ENCODE measurements around the gene KANK2. TPM values are rescaled to one million over a fixed set of nuclear protein-coding genes. Genes with fewer than 3 reads are reported as not detected.

The KANK2 gene
- total RNA-seq, 1 experiment from 2014 or later, result 17.6 TPM

DNA sequence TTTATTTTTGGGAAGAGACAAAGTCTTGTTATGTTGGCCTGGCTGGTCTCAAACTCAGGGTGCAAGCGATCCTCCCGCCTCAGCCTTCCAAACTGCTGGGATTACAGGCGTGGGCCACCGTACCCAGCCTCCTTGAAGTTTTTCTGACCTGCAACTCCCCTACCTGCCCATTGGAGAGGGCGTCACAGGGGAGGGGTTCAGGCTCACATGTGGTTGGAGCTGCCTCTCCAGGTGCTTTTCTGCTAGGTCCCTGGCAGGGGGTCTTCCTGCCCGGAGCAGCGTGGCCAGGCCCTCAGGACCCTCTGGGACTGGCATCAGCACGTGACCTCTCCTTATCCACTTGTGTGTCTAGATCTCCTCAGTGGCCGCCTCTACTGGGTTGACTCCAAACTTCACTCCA is 80.8 kb downstream of the KANK2 start:
- no peaks in the 10 kb centered on the region for H3K9me3 ChIP-seq
- H3K4me1 ChIP-seq, result no peaks in the 10 kb centered on the region
- H3K9me3 Mint-ChIP-seq (ENCODE audit: unreplicated experiment), result no peaks in the 10 kb centered on the region
- no peak overlapping the region for H3K27ac Mint-ChIP-seq (ENCODE audit: unreplicated experiment)
- ChIA-PET POLR2A (no interaction called here), CTCF (no interaction called here)
- DNase-seq, result no peak
- no TSS peak for BruUV-seq (replicated peaks)
- H3K27me3 Mint-ChIP-seq (ENCODE audit: insufficient read depth, unreplicated experiment), result no peaks in the 10 kb centered on the region
- intact Hi-C loops (cut with micrococcal nuclease; ENCODE audit: unreplicated experiment), result no loop called here
- peaks cover 100% of the 10 kb centered on the region for H3K36me3 Mint-ChIP-seq (ENCODE audit: insufficient read depth, unreplicated experiment)
- no peaks in the 10 kb centered on the region for H3K4me1 Mint-ChIP-seq (ENCODE audit: low read depth, unreplicated experiment)
- TF ChIP-seq, protein P1, sequence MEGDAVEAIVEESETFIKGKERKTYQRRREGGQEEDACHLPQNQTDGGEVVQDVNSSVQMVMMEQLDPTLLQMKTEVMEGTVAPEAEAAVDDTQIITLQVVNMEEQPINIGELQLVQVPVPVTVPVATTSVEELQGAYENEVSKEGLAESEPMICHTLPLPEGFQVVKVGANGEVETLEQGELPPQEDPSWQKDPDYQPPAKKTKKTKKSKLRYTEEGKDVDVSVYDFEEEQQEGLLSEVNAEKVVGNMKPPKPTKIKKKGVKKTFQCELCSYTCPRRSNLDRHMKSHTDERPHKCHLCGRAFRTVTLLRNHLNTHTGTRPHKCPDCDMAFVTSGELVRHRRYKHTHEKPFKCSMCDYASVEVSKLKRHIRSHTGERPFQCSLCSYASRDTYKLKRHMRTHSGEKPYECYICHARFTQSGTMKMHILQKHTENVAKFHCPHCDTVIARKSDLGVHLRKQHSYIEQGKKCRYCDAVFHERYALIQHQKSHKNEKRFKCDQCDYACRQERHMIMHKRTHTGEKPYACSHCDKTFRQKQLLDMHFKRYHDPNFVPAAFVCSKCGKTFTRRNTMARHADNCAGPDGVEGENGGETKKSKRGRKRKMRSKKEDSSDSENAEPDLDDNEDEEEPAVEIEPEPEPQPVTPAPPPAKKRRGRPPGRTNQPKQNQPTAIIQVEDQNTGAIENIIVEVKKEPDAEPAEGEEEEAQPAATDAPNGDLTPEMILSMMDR (IDR thresholded peaks at IDR 0.05; ENCODE audit: insufficient read depth in 1 of 2, low read depth in 1 of 2, low read length in 1 of 2, severe bottlenecking in 1 of 2, unreplicated experiment in 1 of 2), result no peak
- no peak overlapping the region for H3K4me3 ChIP-seq (ENCODE audit: low read depth, low read length)
- no peak overlapping the region for H3K4me3 Mint-ChIP-seq (ENCODE audit: unreplicated experiment)
- peaks cover 11% of the 10 kb centered on the region for H3K36me3 ChIP-seq (ENCODE audit: control insufficient read depth, insufficient read depth, low read length)
- H3K27me3 ChIP-seq (replicated peaks; ENCODE audit: control insufficient read depth, insufficient read depth, low read length), result no peaks in the 10 kb centered on the region

DNA sequence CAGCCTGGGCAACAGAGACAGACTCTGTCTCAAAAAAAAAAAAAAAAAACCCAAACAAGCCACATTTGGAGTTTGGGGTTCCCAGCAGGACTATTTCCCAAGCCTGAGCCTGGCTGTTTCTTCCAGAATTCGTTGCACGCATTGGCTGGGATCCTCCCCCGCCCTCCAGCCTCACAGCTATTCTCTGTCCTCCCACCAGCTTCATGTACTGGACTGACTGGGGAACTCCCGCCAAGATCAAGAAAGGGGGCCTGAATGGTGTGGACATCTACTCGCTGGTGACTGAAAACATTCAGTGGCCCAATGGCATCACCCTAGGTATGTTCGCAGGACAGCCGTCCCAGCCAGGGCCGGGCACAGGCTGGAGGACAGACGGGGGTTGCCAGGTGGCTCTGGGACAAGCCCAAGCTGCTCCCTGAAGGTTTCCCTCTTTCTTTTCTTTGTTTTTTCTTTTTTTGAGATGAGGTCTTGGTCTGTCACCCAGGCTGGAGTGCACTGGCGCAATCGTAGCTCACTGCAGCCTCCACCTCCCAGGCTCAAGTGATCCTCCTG is 81.4 kb downstream of the KANK2 start:
- no peaks in the 10 kb centered on the region for H3K27me3 ChIP-seq (replicated peaks; ENCODE audit: control insufficient read depth, insufficient read depth, low read length)
- no peak for DNase-seq
- H3K27me3 Mint-ChIP-seq (ENCODE audit: insufficient read depth, unreplicated experiment), result no peaks in the 10 kb centered on the region
- H3K4me1 Mint-ChIP-seq (ENCODE audit: low read depth, unreplicated experiment), result no peaks in the 10 kb centered on the region
- no peak overlapping the region for H3K27ac Mint-ChIP-seq (ENCODE audit: unreplicated experiment)
- ChIA-PET POLR2A (no interaction called here), CTCF (no interaction called here)
- peaks cover 100% of the 10 kb centered on the region for H3K36me3 Mint-ChIP-seq (ENCODE audit: insufficient read depth, unreplicated experiment)
- no peaks in the 10 kb centered on the region for H3K4me1 ChIP-seq
- TF ChIP-seq, protein P1 (IDR thresholded peaks at IDR 0.05; ENCODE audit: insufficient read depth in 1 of 2, low read depth in 1 of 2, low read length in 1 of 2, severe bottlenecking in 1 of 2, unreplicated experiment in 1 of 2), result no peak
- intact Hi-C loops (cut with micrococcal nuclease; ENCODE audit: unreplicated experiment), result no loop called here
- H3K36me3 ChIP-seq (ENCODE audit: control insufficient read depth, insufficient read depth, low read length), result peaks cover 14% of the 10 kb centered on the region
- no peaks in the 10 kb centered on the region for H3K9me3 ChIP-seq
- no peaks in the 10 kb centered on the region for H3K9me3 Mint-ChIP-seq (ENCODE audit: unreplicated experiment)
- H3K4me3 Mint-ChIP-seq (ENCODE audit: unreplicated experiment), result no peak overlapping the region
- no TSS peak for BruUV-seq (replicated peaks)
- H3K4me3 ChIP-seq (ENCODE audit: low read depth, low read length), result no peak overlapping the region

DNA sequence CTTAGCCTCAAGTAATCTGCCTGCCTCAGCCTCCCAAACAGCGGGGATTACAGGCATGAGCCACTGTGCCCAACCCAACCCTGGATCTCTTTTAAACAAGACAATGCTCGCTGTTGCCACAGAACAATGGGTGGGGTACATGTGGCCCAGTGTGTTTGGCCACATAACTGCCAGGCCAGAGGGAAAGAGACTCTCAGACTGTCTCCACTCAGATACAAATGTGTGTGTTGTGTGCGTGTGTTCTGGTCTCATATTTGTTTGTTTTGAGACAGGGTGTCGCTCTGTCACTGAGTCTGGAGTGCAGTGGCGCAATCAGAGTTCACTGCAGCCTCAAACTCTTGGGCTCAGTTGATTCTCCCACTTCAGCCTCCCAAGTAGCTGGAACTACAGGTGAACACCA is 82.3 kb downstream of the KANK2 start:
- Mint-ChIP-seq H3K36me3 (ENCODE audit: insufficient read depth, unreplicated experiment) (peaks cover 100% of the 10 kb centered on the region), H3K9me3 (ENCODE audit: unreplicated experiment) (no peaks in the 10 kb centered on the region), H3K27me3 (ENCODE audit: insufficient read depth, unreplicated experiment) (no peaks in the 10 kb centered on the region), H3K4me3 (ENCODE audit: unreplicated experiment) (no peak overlapping the region), H3K27ac (ENCODE audit: unreplicated experiment) (no peak overlapping the region), H3K4me1 (ENCODE audit: low read depth, unreplicated experiment) (no peaks in the 10 kb centered on the region)
- ChIA-PET POLR2A (no interaction called here), CTCF (no interaction called here)
- intact Hi-C loops (cut with micrococcal nuclease; ENCODE audit: unreplicated experiment), result no loop called here
- no peaks in the 10 kb centered on the region for H3K27me3 ChIP-seq (replicated peaks; ENCODE audit: control insufficient read depth, insufficient read depth, low read length)
- H3K4me1 ChIP-seq, result no peaks in the 10 kb centered on the region
- DNase-seq, result no peak
- no TSS peak for BruUV-seq (replicated peaks)
- H3K36me3 ChIP-seq (ENCODE audit: control insufficient read depth, insufficient read depth, low read length), result peaks cover 14% of the 10 kb centered on the region
- TF ChIP-seq, protein P1 (IDR thresholded peaks at IDR 0.05; ENCODE audit: insufficient read depth in 1 of 2, low read depth in 1 of 2, low read length in 1 of 2, severe bottlenecking in 1 of 2, unreplicated experiment in 1 of 2), result no peak
- H3K9me3 ChIP-seq, result no peaks in the 10 kb centered on the region
- no peak overlapping the region for H3K4me3 ChIP-seq (ENCODE audit: low read depth, low read length)

Other genes with a start within 250 kb of the KANK2 start
- 171 and 180 TPM in 2 replicates for gene SMARCA4, start 236.5 kb downstream of the KANK2 start, total RNA-seq (2022)
- 68.9 and 83.4 TPM in 2 replicates for gene LDLR, start 108.1 kb downstream of the KANK2 start, total RNA-seq (2022)
- gene SPC24, start 41.8 kb downstream of the KANK2 start, total RNA-seq (2022), result 35.7 and 44.8 TPM in 2 replicates
- not detected in 2 replicates for gene ANGPTL8, start 42.1 kb upstream of the KANK2 start, total RNA-seq (2022)
- 84.1 and 94.3 TPM in 2 replicates for gene DOCK6, start 65.0 kb upstream of the KANK2 start, total RNA-seq (2022)
- not detected in 2 replicates for gene TSPAN16, start 98.6 kb upstream of the KANK2 start, total RNA-seq (2022)
- gene RAB3D, start 142.1 kb upstream of the KANK2 start, total RNA-seq (2022), result 28.0 and 35.2 TPM in 2 replicates
- 68.3 and 76.1 TPM in 2 replicates for gene TMEM205, start 148.7 kb upstream of the KANK2 start, total RNA-seq (2022)
- 11.7 and 13.9 TPM in 2 replicates for gene CCDC159, start 149.0 kb upstream of the KANK2 start, total RNA-seq (2022)
- 5.6 and 7.4 TPM in 2 replicates for gene PLPPR2, start 157.9 kb upstream of the KANK2 start, total RNA-seq (2022)
- 3.7 and 3.9 TPM in 2 replicates for gene SWSAP1, start 177.1 kb upstream of the KANK2 start, total RNA-seq (2022)
- 6.1 and 7.9 TPM in 2 replicates for gene EPOR, start 186.8 kb upstream of the KANK2 start, total RNA-seq (2022)
- gene RGL3, start 221.8 kb upstream of the KANK2 start, total RNA-seq (2022), result 53.1 and 58.8 TPM in 2 replicates
- not detected in 2 replicates for gene ODAD3, start 237.6 kb upstream of the KANK2 start, total RNA-seq (2022)
- gene PRKCSH, start 238.1 kb upstream of the KANK2 start, total RNA-seq (2022), result 412 and 456 TPM in 2 replicates